ENCODE data around the gene HAAO. TPM values are rescaled to one million over a fixed set of nuclear protein-coding genes. Genes with fewer than 3 reads are reported as not detected.
A peak's percentile ranks its signal among the peaks of the same experiment; 100 is the strongest.
"Not testable (repeated sequence)": the region's sequence is repeated elsewhere in the genome, so short reads cannot be mapped to it uniquely, and the experiment has no call there.

Gene HAAO
- total RNA-seq = 1 to 10 TPM in 5 of 8 experiments, under 1 TPM in 2, not detected in 1; 0.41 to 2.2 (median 1.5) TPM

- no peak within 1 kb of the TSS for H3K27ac ChIP-seq
- no peaks in the 10 kb centered on the region for H3K4me1 ChIP-seq (replicated peaks in 1 of 2)
- WGBS, 10 experiments = 0 to 40% (median 11%) methylated on average over 1 to 7 of the region's 75 CpGs; no CpG with 5 or more reads in 6 of the 10 experiments
- ATAC-seq (replicated peaks in 6 of 8) = peak; percentile 17 to 78 (median 59)
- in situ Hi-C loops (cut with MboI; ENCODE audit: low pct_unique_long_range_greater_than_20kb in 2 of 9, low sequenced_read_pairs in 9 of 9, unreplicated experiment in 9 of 9) = no loop called here
- H3K4me3 ChIP-seq = peak within 1 kb of the TSS in 4 of 5 donors; percentile 18 to 28 (median 24)
Measured at GRCh38 chr2:42792583-42793333, at the start of gene HAAO. HAAO (minus strand) TSS chr2:42792583; CDS start chr2:42792536, 47 bp downstream.

DNA sequence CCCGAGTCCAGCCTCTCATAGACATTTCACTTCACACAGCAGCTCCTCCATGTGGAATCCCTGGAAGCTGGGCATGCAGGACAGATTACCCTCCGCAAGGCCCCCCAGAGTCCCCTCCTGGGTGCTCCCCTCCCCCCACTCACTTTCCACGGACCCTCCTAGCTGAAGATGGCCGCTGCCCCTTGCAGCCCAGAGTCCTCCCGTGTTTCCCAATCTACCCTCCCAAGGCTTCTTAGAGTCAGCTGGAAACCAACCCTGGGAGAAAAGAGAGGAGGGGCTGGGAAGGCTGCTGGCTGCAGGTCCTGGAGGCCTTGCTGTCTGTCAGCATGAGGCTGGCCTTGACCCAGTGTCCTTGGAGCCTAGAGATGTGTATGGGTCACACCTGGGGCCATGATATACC, 49.0 kb upstream of the HAAO start:
- in situ Hi-C loops (cut with MboI; ENCODE audit: low pct_unique_long_range_greater_than_20kb in 2 of 9, low sequenced_read_pairs in 9 of 9, unreplicated experiment in 9 of 9) = loop anchor here in 8 of 9 experiments (10.0 to 25.0 kb wide), 5 partner anchors 96 to 696 kb away; partner anchors contain the start of gene ZFP36L2 (in 7 of the 8)
- no peak overlapping the region for H3K27ac ChIP-seq
- no peak overlapping the region for H3K4me3 ChIP-seq
- ATAC-seq (replicated peaks in 6 of 8) = no peak
- H3K4me1 ChIP-seq (replicated peaks in 1 of 2) = peaks cover 25 to 26% of the 10 kb centered on the region in 2 donors
- WGBS, 10 experiments = 69% methylated on average over 3 of the region's 5 CpGs; no CpG with 5 or more reads in 9 of the 10 experiments

- Histone ChIP-seq H3K27ac (no peak overlapping the region), H3K4me1 (replicated peaks in 1 of 2) (peaks cover 22 to 24% of the 10 kb centered on the region in 2 donors), H3K4me3 (no peak overlapping the region)
- 68 to 85% (median 84%) methylated on average over 2 to 4 of the region's 6 CpGs; no CpG with 5 or more reads in 7 of the 10 experiments for WGBS, 10 experiments
- ATAC-seq (replicated peaks in 6 of 8) = no peak
- in situ Hi-C loops (cut with MboI; ENCODE audit: low pct_unique_long_range_greater_than_20kb in 2 of 9, low sequenced_read_pairs in 9 of 9, unreplicated experiment in 9 of 9) = loop anchor here in 8 of 9 experiments (10.0 to 25.0 kb wide), 5 partner anchors 97 to 697 kb away; partner anchors contain the start of gene ZFP36L2 (in 7 of the 8)
Measured at GRCh38 chr2:42840760-42841159, 48.4 kb upstream of the HAAO start.

GRCh38 chr2:42839809-42840501, 47.6 kb upstream of the HAAO start:
- H3K4me3 ChIP-seq = no peak overlapping the region
- H3K4me1 ChIP-seq (replicated peaks in 1 of 2) = peaks cover 14 to 16% of the 10 kb centered on the region in 2 donors
- WGBS, 10 experiments = 20 to 67% (median 43%) methylated on average over 1 to 3 of the region's 4 CpGs; no CpG with 5 or more reads in 3 of the 10 experiments
- ATAC-seq (replicated peaks in 6 of 8) = peak in 6 of 8 experiments; percentile 53 to 91 (median 72)
- peak overlapping the region in 1 of 2 donors; percentile 9 for H3K27ac ChIP-seq
- in situ Hi-C loops (cut with MboI; ENCODE audit: low pct_unique_long_range_greater_than_20kb in 2 of 9, low sequenced_read_pairs in 9 of 9, unreplicated experiment in 9 of 9) = loop anchor here in 8 of 9 experiments (10.0 to 25.0 kb wide), 5 partner anchors 97 to 697 kb away; partner anchors contain the start of gene ZFP36L2 (in 7 of the 8)

GRCh38 chr2:42838133-42838532, 45.8 kb upstream of the HAAO start:
- no peak overlapping the region for H3K27ac ChIP-seq
- peaks cover 10 to 13% of the 10 kb centered on the region in 2 donors for H3K4me1 ChIP-seq (replicated peaks in 1 of 2)
- ATAC-seq (replicated peaks in 6 of 8) = no peak
- in situ Hi-C loops (cut with MboI; ENCODE audit: low pct_unique_long_range_greater_than_20kb in 2 of 9, low sequenced_read_pairs in 9 of 9, unreplicated experiment in 9 of 9) = loop anchor here in 8 of 9 experiments (25.0 kb wide), 4 partner anchors 99 to 699 kb away; partner anchors contain the start of gene ZFP36L2 (in 6 of the 8)
- H3K4me3 ChIP-seq = no peak overlapping the region
- WGBS, 10 experiments = 73 to 100% (median 100%) methylated on average over 1 to 4 of the region's 5 CpGs; no CpG with 5 or more reads in 5 of the 10 experiments

GRCh38 chr2:42835577-42836371, 43.4 kb upstream of the HAAO start:
- WGBS, 10 experiments = 0 to 100% (median 75%) methylated on average over 2 to 4 of the region's 5 CpGs; no CpG with 5 or more reads in 2 of the 10 experiments
- in situ Hi-C loops (cut with MboI; ENCODE audit: low pct_unique_long_range_greater_than_20kb in 2 of 9, low sequenced_read_pairs in 9 of 9, unreplicated experiment in 9 of 9) = loop anchor here in 8 of 9 experiments (25.0 kb wide), 4 partner anchors 102 to 702 kb away; partner anchors contain the start of gene ZFP36L2 (in 6 of the 8)
- H3K27ac ChIP-seq = no peak overlapping the region
- no peak overlapping the region for H3K4me3 ChIP-seq
- ATAC-seq (replicated peaks in 6 of 8) = peak in 2 of 8 experiments; percentile 61 to 80
- H3K4me1 ChIP-seq (replicated peaks in 1 of 2) = peaks cover 10 to 11% of the 10 kb centered on the region in 2 donors

GRCh38 chr2:42834161-42834560, 41.8 kb upstream of the HAAO start:
- ATAC-seq (replicated peaks in 6 of 8) = no peak
- in situ Hi-C loops (cut with MboI; ENCODE audit: low pct_unique_long_range_greater_than_20kb in 2 of 9, low sequenced_read_pairs in 9 of 9, unreplicated experiment in 9 of 9) = loop anchor here in 8 of 9 experiments (25.0 kb wide), 4 partner anchors 103 to 703 kb away; partner anchors contain the start of gene ZFP36L2 (in 6 of the 8)
- Histone ChIP-seq H3K4me1 (replicated peaks in 1 of 2) (peaks cover 0 to under 1% of the 10 kb centered on the region in 2 donors), H3K4me3 (no peak overlapping the region), H3K27ac (no peak overlapping the region)
- WGBS, 10 experiments = 87 to 100% (median 90%) methylated on average over 2 to 4 of the region's 7 CpGs; no CpG with 5 or more reads in 5 of the 10 experiments

GRCh38 chr2:42832289-42832634, 39.9 kb upstream of the HAAO start:
- WGBS, 10 experiments = 40 to 100% (median 92%) methylated on average over 1 to 4 of the region's 6 CpGs; no CpG with 5 or more reads in 3 of the 10 experiments
- no peak for ATAC-seq (replicated peaks in 6 of 8)
- no peak overlapping the region for H3K27ac ChIP-seq
- peaks cover 0 to 3% of the 10 kb centered on the region in 2 donors for H3K4me1 ChIP-seq (replicated peaks in 1 of 2)
- H3K4me3 ChIP-seq = no peak overlapping the region
- in situ Hi-C loops (cut with MboI; ENCODE audit: low pct_unique_long_range_greater_than_20kb in 2 of 9, low sequenced_read_pairs in 9 of 9, unreplicated experiment in 9 of 9) = loop anchor here in 8 of 9 experiments (25.0 kb wide), 4 partner anchors 105 to 705 kb away; partner anchors contain the start of gene ZFP36L2 (in 6 of the 8)

GRCh38 chr2:42831575-42832288, 39.3 kb upstream of the HAAO start:
- in situ Hi-C loops (cut with MboI; ENCODE audit: low pct_unique_long_range_greater_than_20kb in 2 of 9, low sequenced_read_pairs in 9 of 9, unreplicated experiment in 9 of 9) = loop anchor here in 8 of 9 experiments (25.0 kb wide), 4 partner anchors 106 to 706 kb away; partner anchors contain the start of gene ZFP36L2 (in 6 of the 8)
- H3K4me3 ChIP-seq; ATAC-seq (replicated peaks in 6 of 8); H3K4me1 ChIP-seq (replicated peaks in 1 of 2); H3K27ac ChIP-seq: not testable (repeated sequence)
- WGBS, 10 experiments = 87 to 98% (median 90%) methylated on average over 2 to 20 of the region's 26 CpGs; no CpG with 5 or more reads in 1 of the 10 experiments

DNA sequence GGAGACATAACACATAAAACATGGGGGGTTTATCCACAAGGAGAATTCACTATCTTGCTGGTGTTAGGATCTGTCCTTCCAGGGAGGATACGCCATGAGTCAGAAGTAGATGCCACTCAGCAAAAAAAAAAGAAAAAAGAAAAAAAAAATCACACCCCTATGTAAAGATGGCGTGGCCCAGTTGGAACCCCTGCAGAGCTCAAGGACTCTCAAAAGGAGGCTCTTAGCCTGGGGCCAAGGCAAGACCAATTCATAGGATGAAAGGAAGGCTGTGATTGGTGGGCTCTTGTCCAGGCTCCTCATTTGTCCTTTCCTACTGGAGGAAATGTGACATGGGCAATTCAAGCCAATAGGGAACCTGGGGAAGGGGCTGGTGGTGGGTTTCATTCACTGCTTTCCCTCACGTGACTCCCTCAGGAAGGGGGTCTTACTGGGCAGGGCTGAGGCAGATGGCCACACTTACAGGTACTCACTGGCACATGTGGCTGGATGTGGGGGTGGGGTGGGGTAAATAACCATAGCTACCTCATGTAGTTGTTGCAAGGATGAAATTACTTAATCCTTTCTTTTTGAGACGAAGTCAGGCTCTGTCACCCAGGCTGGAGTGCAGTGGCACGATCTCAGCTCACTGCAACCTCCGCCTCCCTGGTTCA, 38.7 kb upstream of the HAAO start:
- in situ Hi-C loops (cut with MboI; ENCODE audit: low pct_unique_long_range_greater_than_20kb in 2 of 9, low sequenced_read_pairs in 9 of 9, unreplicated experiment in 9 of 9) = loop anchor here in 8 of 9 experiments (25.0 kb wide), 4 partner anchors 106 to 706 kb away; partner anchors contain the start of gene ZFP36L2 (in 6 of the 8)
- WGBS, 10 experiments = 80 to 100% (median 100%) methylated on average over 1 to 6 of the region's 6 CpGs; no CpG with 5 or more reads in 1 of the 10 experiments
- ATAC-seq (replicated peaks in 6 of 8) = peak in 1 of 8 experiments; percentile 9
- Histone ChIP-seq H3K4me3 (no peak overlapping the region), H3K27ac (no peak overlapping the region), H3K4me1 (replicated peaks in 1 of 2) (peaks cover 0 to 3% of the 10 kb centered on the region in 2 donors)

Data from motor neuron (in vitro differentiated cells).